GM23338 (cell line): ENCODE results near the gene CCDC90B. TPM values are rescaled to one million over a fixed set of nuclear protein-coding genes. Genes with fewer than 3 reads are reported as not detected.

Source experiments
- ATAC-seq: fragments of 200-7000 bp; cut with Tn5 transposase; 3 replicates; pipeline ENCODE4 v1.9.1; 2020
- DNase-seq: peaks from one replicate; pipeline ENCODE4 v3.0.0-alpha.2; 2015; ENCODE audit warnings: low spot score
- H2AFZ ChIP-seq: fragments of 200-600 bp; sonication (generic); 2 replicates; pipeline ENCODE4 v1.8.0; 2016; ENCODE audit warnings: antibody characterized with exemption, mild to moderate bottlenecking, moderate library complexity
- H3F3A ChIP-seq: fragments of 200-600 bp; sonication (generic); replicated peaks from 2 replicates; pipeline ENCODE4 v1.8.0; 2017; ENCODE audit warnings: antibody characterized with exemption, mixed run types, low read depth
- H3K27ac ChIP-seq: fragments of 200-600 bp; sonication (generic); 2 replicates; pipeline ENCODE4 v1.6.1; 2016; ENCODE audit warnings: low read depth
- H3K27me3 ChIP-seq: fragments of 200-600 bp; sonication (generic); 2 replicates; pipeline ENCODE4 v1.8.0; 2016; ENCODE audit warnings: mild to moderate bottlenecking, mixed run types, moderate library complexity; ENCODE audit not compliant: insufficient read depth
- H3K36me3 ChIP-seq: fragments of 200-600 bp; sonication (generic); 2 replicates; pipeline ENCODE4 v1.8.0; 2016; ENCODE audit warnings: mild to moderate bottlenecking; ENCODE audit not compliant: insufficient read depth
- H3K4me1 ChIP-seq: fragments of 200-600 bp; sonication (generic); 2 replicates; pipeline ENCODE4 v1.8.0; 2016; ENCODE audit warnings: mild to moderate bottlenecking, moderate library complexity; ENCODE audit not compliant: insufficient read depth
- H3K4me2 ChIP-seq: fragments of 200-600 bp; sonication (generic); 2 replicates; pipeline ENCODE4 v1.7.1; 2017; ENCODE audit warnings: mixed run types
- H3K4me3 ChIP-seq: fragments of 200-600 bp; sonication (generic); 2 replicates; pipeline ENCODE4 v1.6.1; 2016; ENCODE audit warnings: mixed run types
- H3K79me2 ChIP-seq: fragments of 200-600 bp; sonication (generic); replicated peaks from 2 replicates; pipeline ENCODE4 v1.8.0; 2017; ENCODE audit warnings: mild to moderate bottlenecking; ENCODE audit not compliant: insufficient read depth
- H3K9me2 ChIP-seq: fragments of 200-600 bp; sonication (generic); 2 replicates; pipeline ENCODE4 v1.8.0; 2017; ENCODE audit not compliant: insufficient read depth
- H4K20me1 ChIP-seq: fragments of 200-600 bp; sonication (generic); replicated peaks from 2 replicates; pipeline ENCODE4 v1.8.0; 2017; ENCODE audit warnings: mild to moderate bottlenecking; ENCODE audit not compliant: insufficient read depth
- H3K27ac Mint-ChIP-seq: 2 replicates; pipeline ENCODE4 v1.8.0; 2020; ENCODE audit warnings: inconsistent platforms, mild to moderate bottlenecking, moderate library complexity, mixed read lengths
- H3K27me3 Mint-ChIP-seq: 3 replicates; pipeline ENCODE4 v1.8.0; 2022; ENCODE audit warnings: low read depth, mild to moderate bottlenecking, moderate library complexity, mixed read lengths, inconsistent platforms; ENCODE audit not compliant: insufficient read depth, poor library complexity
- H3K36me3 Mint-ChIP-seq: 3 replicates; pipeline ENCODE4 v1.8.0; 2021; ENCODE audit warnings: low read depth, mild to moderate bottlenecking, inconsistent platforms, moderate library complexity, mixed read lengths
- H3K4me1 Mint-ChIP-seq: 3 replicates; pipeline ENCODE4 v1.8.0; 2020; ENCODE audit warnings: mild to moderate bottlenecking, inconsistent platforms, mixed read lengths
- H3K4me3 Mint-ChIP-seq: 3 replicates; pipeline ENCODE4 v1.8.0; 2021; ENCODE audit warnings: moderate library complexity, mild to moderate bottlenecking, inconsistent platforms, mixed read lengths
- H3K9me3 Mint-ChIP-seq: 3 replicates; pipeline ENCODE4 v1.8.0; 2020; ENCODE audit warnings: moderate library complexity, mild to moderate bottlenecking, inconsistent platforms, mixed read lengths
- CREB1 ChIP-seq: fragments of 250-450 bp; sonication (Bioruptor Pico); IDR thresholded peaks from 2 replicates; pipeline ENCODE4 v1.5.0; 2020; ENCODE audit warnings: low read depth, mild to moderate bottlenecking, moderate library complexity
- EZH2 ChIP-seq: fragments of 200-600 bp; sonication (generic); IDR thresholded peaks from one replicate; pipeline ENCODE4 v1.8.0; 2017; ENCODE audit warnings: antibody characterized with exemption, mild to moderate bottlenecking, low read depth; ENCODE audit not compliant: unreplicated experiment
- EZH2phosphoT487 ChIP-seq: fragments of 200-600 bp; sonication (generic); IDR thresholded peaks from one replicate; pipeline ENCODE4 v1.8.1; 2018; ENCODE audit warnings: antibody characterized with exemption; ENCODE audit not compliant: unreplicated experiment
- JUNB ChIP-seq: IDR thresholded peaks from one replicate; pipeline ENCODE4 v1.6.1; 2016; ENCODE audit warnings: antibody characterized with exemption; ENCODE audit not compliant: unreplicated experiment
- NANOG ChIP-seq: IDR thresholded peaks from 2 replicates; pipeline ENCODE4 v1.6.1; 2016; ENCODE audit warnings: antibody characterized with exemption, borderline replicate concordance
- POLR2AphosphoS5 ChIP-seq: IDR thresholded peaks from 2 replicates; pipeline ENCODE4 v1.6.1; 2016; ENCODE audit warnings: antibody characterized with exemption, low read depth
- STAT1 ChIP-seq: IDR thresholded peaks from one replicate; pipeline ENCODE4 v1.6.1; 2016; ENCODE audit warnings: antibody characterized with exemption; ENCODE audit not compliant: unreplicated experiment
- ZNF114 ChIP-seq: fragments of 250-450 bp; sonication (Bioruptor Pico); IDR thresholded peaks from 2 replicates; pipeline ENCODE4 v1.5.0; 2020; ENCODE audit warnings: mild to moderate bottlenecking, moderate library complexity
- ZNF331 ChIP-seq: fragments of 250-450 bp; sonication (Bioruptor Pico); IDR thresholded peaks from 2 replicates; pipeline ENCODE4 v1.5.0; 2020; ENCODE audit warnings: low read depth, mild to moderate bottlenecking, moderate library complexity
- polyA plus RNA-seq: library from polyadenylated mRNA; unstranded; fragments of >200 nt; fragmentation: Nextera tagmentation; extraction: Ambion mirVana; gene quantifications from 2 replicates; pipeline ENCODE4 v1.2.1, GENCODE V29; 2016
- total RNA-seq: library from RNA; depleted of rRNA; stranded (reverse); fragments of >200 nt; shearing (Covaris generic); gene quantifications from 2 replicates; pipeline ENCODE4 v1.2.3, GENCODE V29; 2014
- TF ChIP-seq, protein P1 (sequence below): fragments of 250-450 bp; sonication (Bioruptor Pico); IDR thresholded peaks from 2 replicates; pipeline ENCODE4 v1.5.0; 2020; ENCODE audit warnings: mild to moderate bottlenecking, moderate library complexity
- TF ChIP-seq, protein P2 (sequence below): IDR thresholded peaks from one replicate; pipeline ENCODE4 v1.6.1; 2018; ENCODE audit warnings: antibody characterized with exemption; ENCODE audit not compliant: unreplicated experiment
- TF ChIP-seq, protein P3 (sequence below), 2 experiments: fragments of 200-600 bp in 1 of 2; sonication (generic) in 1 of 2; conservative IDR thresholded peaks; 2 replicates each; pipeline versions ENCODE4 v1.5.1 to v1.6.1; 2016 to 2017; ENCODE audit warnings: antibody characterized with exemption in 2 of 2, low read depth in 2 of 2, mild to moderate bottlenecking in 2 of 2, moderate library complexity in 1 of 2
- TF ChIP-seq, protein P4 (sequence below): IDR thresholded peaks from 2 replicates; pipeline ENCODE4 v1.6.1; 2016; ENCODE audit warnings: antibody characterized with exemption

Gene CCDC90B
- total and polyA plus RNA-seq, 2 experiments from 2014 or later: 55.1 to 89.0 TPM

DNA sequence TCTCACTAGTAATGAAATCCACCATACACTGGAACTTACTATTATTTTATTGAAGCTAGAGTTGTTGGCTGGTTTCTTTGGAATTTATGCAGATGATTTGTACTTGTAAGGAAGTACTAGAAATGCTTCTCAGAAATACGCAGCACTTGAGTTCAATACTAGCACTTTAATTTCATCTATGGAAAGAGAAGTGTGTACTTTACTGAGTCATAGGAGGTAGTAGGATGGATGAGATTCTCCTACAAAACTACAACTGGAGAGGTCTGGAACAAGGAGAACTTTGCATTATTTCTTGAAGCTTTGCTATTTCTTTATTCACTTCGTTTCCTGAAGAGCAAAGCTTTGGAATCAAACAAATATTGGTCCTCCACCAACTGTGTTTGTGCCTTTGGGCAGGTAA, 44.1 kb upstream of the CCDC90B start:
- no peaks in the 10 kb centered on the region for H3K79me2 ChIP-seq
- H3K27me3 Mint-ChIP-seq: no peaks in the 10 kb centered on the region
- DNase-seq (no peak), ATAC-seq (no peak)
- H3K36me3 ChIP-seq: no peaks in the 10 kb centered on the region
- H3K27ac ChIP-seq: no peak overlapping the region
- no peak overlapping the region for H3K4me3 Mint-ChIP-seq
- H3F3A ChIP-seq: no peaks in the 10 kb centered on the region
- no peaks in the 10 kb centered on the region for H4K20me1 ChIP-seq
- H3K27ac Mint-ChIP-seq: no peak overlapping the region
- H2AFZ ChIP-seq: no peak overlapping the region
- H3K4me1 ChIP-seq: peaks cover 7% of the 10 kb centered on the region; the same call in 1 of the 2 replicates
- no peak overlapping the region for H3K4me3 ChIP-seq
- H3K9me2 ChIP-seq: peaks cover 30% of the 10 kb centered on the region; the same call in 1 of the 2 replicates
- H3K27me3 ChIP-seq: no peaks in the 10 kb centered on the region
- H3K4me1 Mint-ChIP-seq: peaks cover 7% of the 10 kb centered on the region; the same call in 2 of the 3 replicates
- H3K36me3 Mint-ChIP-seq: no peaks in the 10 kb centered on the region
- TF ChIP-seq, protein P1, sequence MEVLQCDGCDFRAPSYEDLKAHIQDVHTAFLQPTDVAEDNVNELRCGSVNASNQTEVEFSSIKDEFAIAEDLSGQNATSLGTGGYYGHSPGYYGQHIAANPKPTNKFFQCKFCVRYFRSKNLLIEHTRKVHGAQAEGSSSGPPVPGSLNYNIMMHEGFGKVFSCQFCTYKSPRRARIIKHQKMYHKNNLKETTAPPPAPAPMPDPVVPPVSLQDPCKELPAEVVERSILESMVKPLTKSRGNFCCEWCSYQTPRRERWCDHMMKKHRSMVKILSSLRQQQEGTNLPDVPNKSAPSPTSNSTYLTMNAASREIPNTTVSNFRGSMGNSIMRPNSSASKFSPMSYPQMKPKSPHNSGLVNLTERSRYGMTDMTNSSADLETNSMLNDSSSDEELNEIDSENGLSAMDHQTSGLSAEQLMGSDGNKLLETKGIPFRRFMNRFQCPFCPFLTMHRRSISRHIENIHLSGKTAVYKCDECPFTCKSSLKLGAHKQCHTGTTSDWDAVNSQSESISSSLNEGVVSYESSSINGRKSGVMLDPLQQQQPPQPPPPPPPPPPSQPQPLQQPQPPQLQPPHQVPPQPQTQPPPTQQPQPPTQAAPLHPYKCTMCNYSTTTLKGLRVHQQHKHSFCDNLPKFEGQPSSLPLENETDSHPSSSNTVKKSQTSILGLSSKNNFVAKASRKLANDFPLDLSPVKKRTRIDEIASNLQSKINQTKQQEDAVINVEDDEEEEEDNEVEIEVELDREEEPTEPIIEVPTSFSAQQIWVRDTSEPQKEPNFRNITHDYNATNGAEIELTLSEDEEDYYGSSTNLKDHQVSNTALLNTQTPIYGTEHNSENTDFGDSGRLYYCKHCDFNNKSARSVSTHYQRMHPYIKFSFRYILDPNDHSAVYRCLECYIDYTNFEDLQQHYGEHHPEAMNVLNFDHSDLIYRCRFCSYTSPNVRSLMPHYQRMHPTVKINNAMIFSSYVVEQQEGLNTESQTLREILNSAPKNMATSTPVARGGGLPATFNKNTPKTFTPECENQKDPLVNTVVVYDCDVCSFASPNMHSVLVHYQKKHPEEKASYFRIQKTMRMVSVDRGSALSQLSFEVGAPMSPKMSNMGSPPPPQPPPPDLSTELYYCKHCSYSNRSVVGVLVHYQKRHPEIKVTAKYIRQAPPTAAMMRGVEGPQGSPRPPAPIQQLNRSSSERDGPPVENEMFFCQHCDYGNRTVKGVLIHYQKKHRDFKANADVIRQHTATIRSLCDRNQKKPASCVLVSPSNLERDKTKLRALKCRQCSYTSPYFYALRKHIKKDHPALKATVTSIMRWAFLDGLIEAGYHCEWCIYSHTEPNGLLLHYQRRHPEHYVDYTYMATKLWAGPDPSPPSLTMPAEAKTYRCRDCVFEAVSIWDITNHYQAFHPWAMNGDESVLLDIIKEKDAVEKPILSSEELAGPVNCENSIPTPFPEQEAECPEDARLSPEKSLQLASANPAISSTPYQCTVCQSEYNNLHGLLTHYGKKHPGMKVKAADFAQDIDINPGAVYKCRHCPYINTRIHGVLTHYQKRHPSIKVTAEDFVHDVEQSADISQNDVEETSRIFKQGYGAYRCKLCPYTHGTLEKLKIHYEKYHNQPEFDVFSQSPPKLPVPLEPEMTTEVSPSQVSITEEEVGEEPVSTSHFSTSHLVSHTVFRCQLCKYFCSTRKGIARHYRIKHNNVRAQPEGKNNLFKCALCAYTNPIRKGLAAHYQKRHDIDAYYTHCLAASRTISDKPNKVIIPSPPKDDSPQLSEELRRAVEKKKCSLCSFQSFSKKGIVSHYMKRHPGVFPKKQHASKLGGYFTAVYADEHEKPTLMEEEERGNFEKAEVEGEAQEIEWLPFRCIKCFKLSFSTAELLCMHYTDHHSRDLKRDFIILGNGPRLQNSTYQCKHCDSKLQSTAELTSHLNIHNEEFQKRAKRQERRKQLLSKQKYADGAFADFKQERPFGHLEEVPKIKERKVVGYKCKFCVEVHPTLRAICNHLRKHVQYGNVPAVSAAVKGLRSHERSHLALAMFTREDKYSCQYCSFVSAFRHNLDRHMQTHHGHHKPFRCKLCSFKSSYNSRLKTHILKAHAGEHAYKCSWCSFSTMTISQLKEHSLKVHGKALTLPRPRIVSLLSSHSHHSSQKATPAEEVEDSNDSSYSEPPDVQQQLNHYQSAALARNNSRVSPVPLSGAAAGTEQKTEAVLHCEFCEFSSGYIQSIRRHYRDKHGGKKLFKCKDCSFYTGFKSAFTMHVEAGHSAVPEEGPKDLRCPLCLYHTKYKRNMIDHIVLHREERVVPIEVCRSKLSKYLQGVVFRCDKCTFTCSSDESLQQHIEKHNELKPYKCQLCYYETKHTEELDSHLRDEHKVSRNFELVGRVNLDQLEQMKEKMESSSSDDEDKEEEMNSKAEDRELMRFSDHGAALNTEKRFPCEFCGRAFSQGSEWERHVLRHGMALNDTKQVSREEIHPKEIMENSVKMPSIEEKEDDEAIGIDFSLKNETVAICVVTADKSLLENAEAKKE (CRISPR knock-in tag): no peak
- no peak for TF ChIP-seq CREB1
- TF ChIP-seq, protein P2, sequence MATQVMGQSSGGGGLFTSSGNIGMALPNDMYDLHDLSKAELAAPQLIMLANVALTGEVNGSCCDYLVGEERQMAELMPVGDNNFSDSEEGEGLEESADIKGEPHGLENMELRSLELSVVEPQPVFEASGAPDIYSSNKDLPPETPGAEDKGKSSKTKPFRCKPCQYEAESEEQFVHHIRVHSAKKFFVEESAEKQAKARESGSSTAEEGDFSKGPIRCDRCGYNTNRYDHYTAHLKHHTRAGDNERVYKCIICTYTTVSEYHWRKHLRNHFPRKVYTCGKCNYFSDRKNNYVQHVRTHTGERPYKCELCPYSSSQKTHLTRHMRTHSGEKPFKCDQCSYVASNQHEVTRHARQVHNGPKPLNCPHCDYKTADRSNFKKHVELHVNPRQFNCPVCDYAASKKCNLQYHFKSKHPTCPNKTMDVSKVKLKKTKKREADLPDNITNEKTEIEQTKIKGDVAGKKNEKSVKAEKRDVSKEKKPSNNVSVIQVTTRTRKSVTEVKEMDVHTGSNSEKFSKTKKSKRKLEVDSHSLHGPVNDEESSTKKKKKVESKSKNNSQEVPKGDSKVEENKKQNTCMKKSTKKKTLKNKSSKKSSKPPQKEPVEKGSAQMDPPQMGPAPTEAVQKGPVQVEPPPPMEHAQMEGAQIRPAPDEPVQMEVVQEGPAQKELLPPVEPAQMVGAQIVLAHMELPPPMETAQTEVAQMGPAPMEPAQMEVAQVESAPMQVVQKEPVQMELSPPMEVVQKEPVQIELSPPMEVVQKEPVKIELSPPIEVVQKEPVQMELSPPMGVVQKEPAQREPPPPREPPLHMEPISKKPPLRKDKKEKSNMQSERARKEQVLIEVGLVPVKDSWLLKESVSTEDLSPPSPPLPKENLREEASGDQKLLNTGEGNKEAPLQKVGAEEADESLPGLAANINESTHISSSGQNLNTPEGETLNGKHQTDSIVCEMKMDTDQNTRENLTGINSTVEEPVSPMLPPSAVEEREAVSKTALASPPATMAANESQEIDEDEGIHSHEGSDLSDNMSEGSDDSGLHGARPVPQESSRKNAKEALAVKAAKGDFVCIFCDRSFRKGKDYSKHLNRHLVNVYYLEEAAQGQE: no peak
- TF ChIP-seq POLR2AphosphoS5: no peak
- TF ChIP-seq, protein P3, sequence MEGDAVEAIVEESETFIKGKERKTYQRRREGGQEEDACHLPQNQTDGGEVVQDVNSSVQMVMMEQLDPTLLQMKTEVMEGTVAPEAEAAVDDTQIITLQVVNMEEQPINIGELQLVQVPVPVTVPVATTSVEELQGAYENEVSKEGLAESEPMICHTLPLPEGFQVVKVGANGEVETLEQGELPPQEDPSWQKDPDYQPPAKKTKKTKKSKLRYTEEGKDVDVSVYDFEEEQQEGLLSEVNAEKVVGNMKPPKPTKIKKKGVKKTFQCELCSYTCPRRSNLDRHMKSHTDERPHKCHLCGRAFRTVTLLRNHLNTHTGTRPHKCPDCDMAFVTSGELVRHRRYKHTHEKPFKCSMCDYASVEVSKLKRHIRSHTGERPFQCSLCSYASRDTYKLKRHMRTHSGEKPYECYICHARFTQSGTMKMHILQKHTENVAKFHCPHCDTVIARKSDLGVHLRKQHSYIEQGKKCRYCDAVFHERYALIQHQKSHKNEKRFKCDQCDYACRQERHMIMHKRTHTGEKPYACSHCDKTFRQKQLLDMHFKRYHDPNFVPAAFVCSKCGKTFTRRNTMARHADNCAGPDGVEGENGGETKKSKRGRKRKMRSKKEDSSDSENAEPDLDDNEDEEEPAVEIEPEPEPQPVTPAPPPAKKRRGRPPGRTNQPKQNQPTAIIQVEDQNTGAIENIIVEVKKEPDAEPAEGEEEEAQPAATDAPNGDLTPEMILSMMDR (conservative IDR thresholded peaks at IDR 0.05; ENCODE audit: low read depth in 2 of 2): no peak
- TF ChIP-seq STAT1: no peak
- TF ChIP-seq EZH2: no peak
- TF ChIP-seq, protein P4, sequence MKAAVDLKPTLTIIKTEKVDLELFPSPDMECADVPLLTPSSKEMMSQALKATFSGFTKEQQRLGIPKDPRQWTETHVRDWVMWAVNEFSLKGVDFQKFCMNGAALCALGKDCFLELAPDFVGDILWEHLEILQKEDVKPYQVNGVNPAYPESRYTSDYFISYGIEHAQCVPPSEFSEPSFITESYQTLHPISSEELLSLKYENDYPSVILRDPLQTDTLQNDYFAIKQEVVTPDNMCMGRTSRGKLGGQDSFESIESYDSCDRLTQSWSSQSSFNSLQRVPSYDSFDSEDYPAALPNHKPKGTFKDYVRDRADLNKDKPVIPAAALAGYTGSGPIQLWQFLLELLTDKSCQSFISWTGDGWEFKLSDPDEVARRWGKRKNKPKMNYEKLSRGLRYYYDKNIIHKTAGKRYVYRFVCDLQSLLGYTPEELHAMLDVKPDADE: no peak
- no peak for TF ChIP-seq ZNF331 (CRISPR knock-in tag)
- TF ChIP-seq ZNF114: no peak
- TF ChIP-seq JUNB: no peak
- no peak for TF ChIP-seq NANOG
- no peak for TF ChIP-seq EZH2phosphoT487
- no peaks in the 10 kb centered on the region for H3K9me3 Mint-ChIP-seq
- H3K4me2 ChIP-seq: no peak overlapping the region
